HG03439 (cell line): ENCODE measurements around the gene TP53I3.
A peak's percentile ranks its signal among the peaks of the same experiment; 100 is the strongest.
"Not testable (repeated sequence)": the region's sequence is repeated elsewhere in the genome, so short reads cannot be mapped to it uniquely, and the experiment has no call there.

Experiments used
- ATAC-seq: cut with Tn5 transposase; IDR thresholded peaks from one replicate; pipeline ENCODE4 v1.9.1; 2021; ENCODE audit warnings: mild to moderate bottlenecking, moderate library complexity; ENCODE audit not compliant: unreplicated experiment

Gene TP53I3

DNA sequence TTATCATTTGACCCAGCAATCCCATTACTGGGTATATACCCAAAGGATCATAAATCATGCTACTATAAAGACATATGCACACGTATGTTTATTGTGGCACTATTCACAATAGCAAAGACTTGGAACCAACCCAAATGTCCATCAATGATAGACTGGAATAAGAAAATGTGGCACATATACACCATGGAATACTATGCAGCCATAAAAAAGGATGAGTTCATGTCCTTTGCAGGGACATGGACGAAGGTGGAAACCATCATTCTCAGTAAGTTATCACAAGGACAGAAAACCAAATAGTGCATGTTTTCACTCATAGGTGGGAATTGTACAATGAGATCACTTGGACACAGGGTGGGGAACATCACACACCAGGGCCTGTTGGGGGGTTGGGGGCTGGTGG, 16.1 kb upstream of the TP53I3 start:
- not testable (repeated sequence) for ATAC-seq

DNA sequence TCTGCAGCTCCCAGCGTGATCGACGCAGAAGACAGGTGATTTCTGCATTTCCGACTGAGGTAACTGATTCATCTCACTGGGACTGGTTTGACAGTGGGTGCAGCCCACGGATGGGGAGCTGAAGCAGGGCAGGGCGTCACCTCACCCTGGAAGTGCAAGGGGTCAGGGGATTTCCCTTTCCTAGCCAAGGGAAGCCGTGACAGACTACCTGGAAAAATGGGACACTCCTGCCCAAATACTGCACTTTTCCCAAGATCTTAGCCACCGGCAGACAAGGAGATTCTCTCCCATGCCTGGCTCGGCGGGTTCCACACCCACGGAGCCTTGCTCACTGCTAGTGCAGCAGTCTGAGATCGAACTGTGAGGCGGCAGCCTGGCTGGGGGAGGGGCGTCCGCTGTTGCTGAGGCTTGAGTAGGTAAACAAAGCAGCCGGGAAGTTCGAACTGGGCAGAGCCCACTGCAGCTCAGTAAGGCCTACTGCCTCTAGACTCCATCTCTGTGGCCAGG, 10.6 kb upstream of the TP53I3 start:
- not testable (repeated sequence) for ATAC-seq

DNA sequence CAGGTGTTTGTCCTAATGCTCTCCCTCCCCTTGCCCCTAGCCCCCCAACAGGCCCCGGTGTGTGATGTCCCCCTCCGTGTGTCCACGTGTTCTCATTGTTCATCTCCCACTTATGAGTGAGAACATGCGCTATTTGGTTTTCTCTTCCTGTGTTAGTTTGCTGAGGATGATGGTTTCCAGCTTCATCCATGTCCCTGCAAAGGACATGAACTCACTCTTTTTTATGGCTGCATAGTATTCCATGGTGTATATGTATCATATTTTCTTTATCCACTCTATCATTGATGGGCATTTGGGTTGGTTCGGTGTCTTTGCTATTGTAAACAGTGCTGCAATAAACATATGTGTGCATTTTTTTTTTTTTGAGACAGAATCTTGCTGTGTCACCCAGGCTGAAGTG, 8.6 kb upstream of the TP53I3 start:
- ATAC-seq, result not testable (repeated sequence)

DNA sequence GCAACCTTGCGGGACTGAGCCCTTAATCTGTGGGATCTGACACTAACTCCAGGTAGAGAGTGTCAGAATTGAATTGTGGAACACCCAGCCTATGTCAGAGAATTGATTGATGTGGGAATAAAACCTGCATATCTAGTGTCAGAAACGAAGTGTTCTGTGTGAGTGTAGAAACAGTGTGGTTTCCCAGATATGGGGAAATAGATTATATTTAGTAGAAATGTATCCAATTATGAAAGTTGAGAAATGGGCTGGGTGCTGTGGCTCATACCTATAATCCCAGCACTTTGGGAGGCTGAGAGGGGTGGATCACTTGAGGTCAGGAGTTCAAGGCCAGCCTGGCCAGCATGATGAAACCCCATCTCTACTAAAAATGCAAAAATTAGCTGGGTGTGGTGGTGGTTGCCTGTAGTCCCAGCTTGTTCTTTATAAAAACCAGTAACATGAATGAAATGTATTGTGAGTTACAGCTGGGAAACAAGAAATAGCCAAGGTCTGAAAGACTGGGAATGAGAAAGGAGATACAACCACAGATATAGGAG, 4.3 kb upstream of the TP53I3 start:
- no peak for ATAC-seq

GRCh38 chr2:24087032-24087431, 2.4 kb upstream of the TP53I3 start:
- ATAC-seq, result no peak

DNA sequence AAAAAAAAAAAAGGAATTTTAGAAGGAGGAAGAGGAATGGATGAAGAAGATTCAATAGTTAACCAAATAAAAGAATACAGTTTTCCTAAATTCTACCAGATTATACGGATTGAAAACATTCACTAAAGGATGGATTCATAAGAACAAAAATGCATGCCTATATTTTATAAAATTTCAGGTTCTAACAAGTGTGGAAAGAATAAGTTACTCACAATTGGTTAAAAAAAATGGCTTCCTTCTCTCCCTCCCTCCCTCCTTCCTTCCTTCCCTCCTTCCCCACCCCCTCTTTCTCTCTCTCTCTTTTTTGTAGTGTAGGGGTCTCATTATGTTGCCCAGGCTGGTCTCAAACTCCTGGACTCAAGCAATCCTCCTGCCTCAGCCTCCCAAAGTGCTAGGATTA, 1.6 kb upstream of the TP53I3 start:
- no peak for ATAC-seq

DNA sequence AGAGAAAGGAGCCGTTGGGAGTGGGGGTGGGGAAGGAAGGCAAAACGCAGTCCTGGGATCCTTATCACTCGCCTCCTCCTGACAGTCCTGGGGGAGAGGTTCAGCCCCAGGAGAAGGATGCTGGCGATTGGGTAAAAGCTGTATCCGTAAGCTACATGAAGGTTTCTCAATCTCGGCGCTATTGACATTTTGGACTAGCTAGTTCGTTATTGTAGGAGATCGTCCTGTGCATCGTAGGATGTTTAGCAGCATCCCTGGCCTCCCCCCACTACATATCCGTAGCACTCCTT, 511 bp upstream of the TP53I3 start:
- ATAC-seq, result no peak

DNA sequence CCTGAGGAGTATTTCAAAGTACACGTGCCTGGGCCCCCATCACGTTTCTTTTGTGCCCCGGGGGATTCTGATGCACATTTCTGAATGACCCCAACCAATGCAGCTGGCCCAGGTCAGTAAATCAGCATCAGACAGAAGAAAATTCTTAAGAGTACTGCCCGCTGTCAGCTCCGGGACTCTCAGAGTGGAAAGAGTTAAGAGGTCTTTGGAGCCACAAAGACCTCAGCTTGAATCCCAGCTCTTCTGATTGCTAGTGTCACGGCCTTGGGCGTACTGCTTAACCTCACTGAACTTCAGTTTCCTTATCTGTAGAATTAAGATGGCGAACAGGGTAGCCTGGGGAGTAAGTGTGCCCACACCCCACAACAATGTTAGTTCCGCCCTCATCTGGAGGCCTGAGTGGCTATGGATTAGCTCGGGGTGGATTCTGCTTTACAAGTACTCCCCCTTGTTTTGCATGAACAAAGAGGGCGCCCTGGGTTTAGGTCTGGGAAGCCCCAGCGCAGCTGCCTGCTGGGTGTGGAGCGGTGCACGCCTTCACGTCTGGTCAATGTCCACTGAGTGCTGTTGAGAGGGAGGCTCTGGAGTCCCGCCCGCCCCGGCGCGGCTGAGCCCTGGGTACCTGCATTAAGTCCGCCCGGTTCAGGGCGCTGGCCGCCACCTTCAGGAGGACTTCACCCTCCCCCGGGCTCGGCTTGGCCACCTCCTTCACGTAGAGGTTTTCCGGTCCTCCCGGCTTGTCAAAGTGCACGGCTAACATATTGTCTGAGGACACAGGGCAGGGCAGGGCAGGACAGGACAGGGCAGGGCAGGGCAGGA, 858 bp downstream of the TP53I3 start:
- ATAC-seq, result peak; percentile 68

DNA sequence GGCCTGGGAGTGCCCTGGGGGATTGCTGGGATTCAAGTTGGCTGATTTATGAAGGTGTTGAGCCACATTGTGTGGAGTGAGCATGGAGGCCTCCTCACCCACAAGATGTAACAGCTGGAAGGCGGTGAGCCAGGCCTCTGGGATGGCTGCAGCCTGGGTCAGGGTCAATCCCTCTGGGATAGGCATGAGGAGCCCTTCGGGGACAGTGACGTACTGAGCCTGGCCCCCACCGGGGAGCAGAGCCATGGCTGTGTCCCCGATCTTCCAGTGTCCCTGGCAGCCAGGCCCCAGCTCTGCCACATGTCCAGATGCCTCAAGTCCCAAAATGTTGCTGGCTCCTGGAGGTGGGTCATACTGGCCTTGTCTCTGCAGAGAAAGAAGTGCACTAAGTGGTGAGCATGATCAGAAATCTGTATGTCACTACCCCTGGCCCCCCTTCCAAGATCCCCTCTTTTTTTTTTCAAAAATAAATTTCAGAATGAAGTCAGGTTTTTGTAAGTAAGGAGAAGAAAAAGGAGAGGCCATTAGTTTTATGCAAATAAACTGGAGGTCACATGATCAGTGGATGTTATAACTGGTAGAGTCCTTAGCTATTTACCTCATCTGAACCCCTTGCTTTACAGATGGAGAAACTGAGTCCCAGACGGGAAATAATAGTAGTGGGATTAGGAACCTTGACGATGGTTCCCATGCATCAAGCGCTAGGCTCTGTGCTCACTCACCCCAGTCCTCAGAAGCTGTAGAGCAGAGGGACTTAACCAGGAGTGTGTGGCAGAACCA, 1.7 kb downstream of the TP53I3 start:
- ATAC-seq, result no peak

DNA sequence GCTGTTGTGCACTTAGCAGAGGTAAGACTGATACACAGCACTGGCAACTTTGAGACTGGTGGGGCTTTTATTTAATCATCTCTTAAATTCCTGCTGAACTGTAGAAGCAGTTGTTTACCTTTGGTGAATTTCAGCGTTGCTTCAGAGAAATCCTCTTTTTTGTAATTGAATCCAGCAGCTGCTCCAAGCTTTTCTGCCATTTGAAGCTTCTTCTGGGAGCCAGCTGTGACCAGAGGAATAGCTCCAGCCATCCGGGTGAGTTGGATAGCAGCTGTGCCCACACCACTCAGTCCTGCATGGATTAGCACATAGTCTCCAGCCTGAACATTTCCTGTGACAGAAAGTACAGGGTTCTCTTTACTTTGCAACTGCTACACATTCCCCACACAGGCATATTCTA, 3.9 kb downstream of the TP53I3 start:
- ATAC-seq, result no peak

GRCh38 chr2:24077879-24078278, 6.8 kb downstream of the TP53I3 start:
- no peak for ATAC-seq

DNA sequence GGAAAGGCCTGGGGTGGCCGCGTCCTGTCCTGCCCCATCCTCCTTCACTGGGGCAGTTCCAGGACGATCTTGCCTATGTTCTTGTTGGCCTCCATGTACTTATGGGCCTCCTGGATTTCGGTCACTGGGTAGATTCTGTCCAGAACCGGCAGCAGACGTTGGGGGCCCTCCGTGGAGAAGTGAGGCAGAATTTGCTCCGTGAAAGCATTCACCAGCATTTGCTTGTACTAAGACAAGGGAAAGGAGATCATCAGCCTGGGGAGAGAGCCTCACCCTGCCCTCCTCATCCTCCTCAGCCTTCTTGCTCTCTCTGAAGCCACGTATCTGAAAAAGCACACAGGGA, 7.1 kb downstream of the TP53I3 start:
- ATAC-seq, result no peak

- ATAC-seq, result peak; percentile 7
Measured at GRCh38 chr2:24076849-24077534, 7.6 kb downstream of the TP53I3 start.

- ATAC-seq, result peak; percentile 94
Measured at GRCh38 chr2:24075915-24076848, 8.5 kb downstream of the TP53I3 start, which contains the start of gene SF3B6. SF3B6 (minus strand) TSS chr2:24076326; CDS start chr2:24076229, 97 bp downstream.

DNA sequence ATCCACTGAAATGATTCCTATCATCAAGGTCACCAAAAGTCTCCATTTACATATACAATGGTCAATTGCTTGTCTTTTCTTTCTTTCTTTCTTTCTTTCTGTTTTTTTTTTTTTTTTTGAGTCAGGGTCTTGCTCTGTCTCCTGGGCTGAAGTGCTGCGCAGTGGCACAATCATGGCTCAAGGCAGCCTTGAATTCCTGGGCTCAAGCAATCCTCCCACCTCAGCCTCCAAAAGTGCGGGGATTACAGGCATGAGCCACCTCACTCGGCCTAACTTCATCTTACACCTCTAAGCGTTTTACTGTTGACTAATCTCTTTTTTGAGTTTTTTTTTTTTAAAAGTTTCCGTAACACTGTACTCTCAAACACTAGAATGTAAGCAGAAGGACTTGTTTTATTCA, 9.4 kb downstream of the TP53I3 start:
- ATAC-seq, result no peak

DNA sequence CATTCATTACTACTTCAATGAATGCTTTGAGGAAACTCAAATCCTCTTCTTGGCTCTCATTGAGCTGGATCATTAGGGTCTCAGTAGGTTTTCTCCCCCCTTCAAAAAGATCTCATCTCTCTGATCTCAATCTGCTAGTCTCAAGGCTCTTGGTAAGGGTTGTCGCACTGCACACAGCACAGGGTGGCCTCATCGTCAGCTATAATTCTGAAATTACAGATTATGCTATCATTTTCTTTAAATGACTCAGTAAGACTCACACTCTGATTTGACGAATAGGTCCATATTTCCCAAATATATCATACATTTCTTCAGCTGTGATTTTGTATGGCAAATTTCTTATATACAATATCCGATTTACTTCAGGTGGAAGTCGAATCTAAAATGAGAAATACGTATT, 10.8 kb downstream of the TP53I3 start:
- ATAC-seq, result no peak

- no peak for ATAC-seq
Measured at GRCh38 chr2:24072259-24072658, 12.4 kb downstream of the TP53I3 start.

DNA sequence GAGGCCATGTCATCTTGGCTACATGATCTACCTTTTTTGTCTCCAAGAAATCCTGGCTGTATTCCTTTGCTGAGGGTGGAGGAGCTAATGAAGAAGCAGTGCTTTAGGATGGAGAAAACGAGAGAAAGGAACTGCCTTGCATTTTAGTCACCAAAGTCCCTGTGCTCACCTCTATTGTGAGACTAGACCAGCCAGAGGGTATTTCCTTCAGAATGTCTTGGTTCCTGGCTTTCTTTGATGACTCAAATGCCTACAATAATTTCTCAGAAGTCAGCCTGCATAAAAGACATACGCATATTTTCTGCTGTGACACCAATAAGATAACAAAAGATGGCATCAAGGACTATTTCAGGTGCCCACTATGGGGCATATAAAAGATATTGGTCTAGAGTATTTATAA, 19.3 kb downstream of the TP53I3 start:
- no peak for ATAC-seq

- ATAC-seq, result no peak
Measured at GRCh38 chr2:24058564-24059271, 25.9 kb downstream of the TP53I3 start.

- ATAC-seq, result no peak
Measured at GRCh38 chr2:24055750-24056149, 28.9 kb downstream of the TP53I3 start.
